HG03095 (cell line): Measurements from ENCODE around the gene DHCR7.

Experiments
- ATAC-seq: cut with Tn5 transposase; IDR thresholded peaks from one replicate; pipeline ENCODE4 v1.9.1; 2021; ENCODE audit warnings: moderate library complexity; ENCODE audit not compliant: unreplicated experiment

Gene DHCR7

GRCh38 chr11:71481101-71481960 lies 33.1 kb upstream of the DHCR7 start:
- ATAC-seq = no peak

DNA sequence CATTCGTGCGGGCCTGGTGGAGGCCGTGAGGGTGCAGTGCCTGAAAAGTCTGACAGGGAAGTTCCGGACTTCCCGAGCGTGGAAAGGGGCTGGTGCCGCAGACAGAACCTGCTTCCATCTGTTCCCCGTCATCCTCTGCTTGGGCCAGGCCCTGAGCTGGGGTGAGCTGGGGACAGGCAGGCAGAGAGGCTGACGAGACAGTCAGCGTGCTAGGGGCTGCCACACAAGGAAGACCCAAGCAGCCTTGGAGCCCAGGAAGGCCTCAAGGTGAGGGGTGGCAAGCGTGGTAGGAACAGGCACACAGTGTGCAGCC lies 30.3 kb upstream of the DHCR7 start:
- ATAC-seq = no peak

DNA sequence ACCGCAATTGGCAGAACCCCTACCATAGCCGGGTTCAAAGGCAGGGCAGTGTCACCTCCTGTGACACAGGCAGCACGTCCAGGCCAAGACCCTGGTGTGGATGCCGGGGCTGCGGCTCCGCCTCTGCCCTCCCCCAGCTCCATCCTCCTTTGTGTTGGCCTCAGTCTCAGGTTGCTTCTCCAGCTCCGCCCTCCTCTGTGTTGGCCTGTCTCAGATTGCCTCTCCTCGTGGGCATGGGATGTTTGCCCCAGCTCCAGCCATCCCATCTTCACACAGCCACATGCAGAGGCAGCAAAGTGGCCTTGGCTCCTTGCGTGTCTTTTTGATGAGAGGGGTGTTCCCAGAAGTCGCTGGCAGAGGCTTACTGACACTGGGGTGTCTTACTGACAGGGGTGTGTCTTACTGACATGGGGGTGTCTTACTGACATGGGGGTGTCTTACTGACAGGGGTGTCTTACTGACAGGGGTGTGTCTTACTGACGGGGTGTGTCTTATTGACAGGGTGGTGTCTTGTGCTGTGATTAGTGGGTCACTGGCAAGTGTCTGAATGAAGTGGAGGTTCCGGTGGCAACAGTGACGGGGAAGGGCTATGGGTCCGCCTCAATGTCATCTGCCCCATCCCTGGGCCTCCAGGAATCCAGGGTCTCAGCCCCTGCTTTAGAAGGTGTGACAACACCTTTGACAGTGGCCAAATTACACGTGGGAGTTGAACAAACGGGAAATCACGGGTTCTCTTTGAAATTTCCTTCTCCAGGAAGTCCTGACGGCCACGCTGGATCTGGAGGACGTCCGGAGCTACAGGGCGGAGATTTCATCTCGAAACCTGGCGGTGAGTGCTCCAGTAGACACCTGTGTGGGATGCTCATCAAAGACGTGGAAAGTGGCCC lies 29.7 kb upstream of the DHCR7 start:
- ATAC-seq = no peak

GRCh38 chr11:71476926-71477640 lies 28.9 kb upstream of the DHCR7 start:
- ATAC-seq = no peak

DNA sequence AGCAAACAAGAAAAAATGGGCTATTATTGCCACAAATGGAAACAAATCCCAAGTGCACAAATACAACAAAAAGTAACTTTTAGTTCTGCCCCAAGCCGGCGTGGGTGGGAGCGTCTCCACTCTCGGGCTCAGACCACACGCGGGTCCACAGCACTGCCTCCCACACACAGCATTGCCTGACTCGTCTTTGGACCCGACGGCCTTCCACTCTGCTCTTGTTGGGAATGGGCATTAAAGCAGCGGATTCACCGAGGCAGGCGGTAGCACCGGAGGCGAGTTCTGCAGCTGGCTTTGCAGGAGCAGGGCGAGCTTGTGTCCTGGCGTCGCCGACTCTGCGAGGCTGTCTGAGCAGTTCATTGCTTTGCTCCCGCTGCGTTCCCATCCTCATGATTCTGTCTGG lies 27.8 kb upstream of the DHCR7 start:
- ATAC-seq = no peak

DNA sequence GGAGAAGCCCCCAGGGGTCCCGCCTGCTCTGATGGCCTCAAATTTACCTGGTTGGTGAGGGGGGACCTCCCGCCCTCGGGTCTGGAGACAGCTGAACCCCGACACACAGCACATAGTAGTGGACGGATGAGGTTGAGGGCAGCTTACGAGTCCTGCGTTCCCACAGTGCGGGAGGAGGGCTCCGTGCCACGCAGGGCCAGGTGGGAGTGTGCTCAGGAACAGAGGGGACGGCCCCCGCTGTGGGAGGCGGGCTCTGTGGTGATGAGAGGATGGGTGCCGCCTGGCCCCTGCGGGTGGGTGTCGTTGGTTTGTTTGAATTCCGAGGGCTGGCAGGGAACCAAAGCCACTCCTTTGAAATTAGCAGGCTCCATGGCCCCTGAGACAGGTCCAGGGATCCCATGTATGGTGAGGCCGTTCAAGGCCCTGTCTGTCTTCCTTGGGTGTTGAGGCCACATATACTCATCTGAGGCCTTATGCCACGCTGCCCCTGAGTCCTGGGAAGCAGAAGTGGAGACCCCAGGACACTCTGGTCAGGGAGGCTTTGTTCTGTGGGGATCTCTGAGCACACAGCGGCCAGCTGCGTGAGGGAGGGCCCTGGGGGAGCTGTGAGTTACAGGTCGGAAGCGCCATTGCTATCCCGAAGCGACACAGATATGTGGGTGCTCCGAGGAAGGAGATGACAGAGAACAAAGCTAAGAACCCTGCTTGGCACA lies 26.7 kb upstream of the DHCR7 start:
- no peak for ATAC-seq

- no peak for ATAC-seq
These were observed 26.1 kb upstream of the DHCR7 start for GRCh38 chr11:71474141-71474770.

GRCh38 chr11:71473793-71474080 lies 25.5 kb upstream of the DHCR7 start:
- ATAC-seq = no peak

- no peak for ATAC-seq
These were observed 25.0 kb upstream of the DHCR7 start for GRCh38 chr11:71472941-71473792.

GRCh38 chr11:71472357-71472885 lies 24.2 kb upstream of the DHCR7 start:
- no peak for ATAC-seq

- no peak for ATAC-seq
These were observed 22.8 kb upstream of the DHCR7 start for GRCh38 chr11:71470946-71471345.

DNA sequence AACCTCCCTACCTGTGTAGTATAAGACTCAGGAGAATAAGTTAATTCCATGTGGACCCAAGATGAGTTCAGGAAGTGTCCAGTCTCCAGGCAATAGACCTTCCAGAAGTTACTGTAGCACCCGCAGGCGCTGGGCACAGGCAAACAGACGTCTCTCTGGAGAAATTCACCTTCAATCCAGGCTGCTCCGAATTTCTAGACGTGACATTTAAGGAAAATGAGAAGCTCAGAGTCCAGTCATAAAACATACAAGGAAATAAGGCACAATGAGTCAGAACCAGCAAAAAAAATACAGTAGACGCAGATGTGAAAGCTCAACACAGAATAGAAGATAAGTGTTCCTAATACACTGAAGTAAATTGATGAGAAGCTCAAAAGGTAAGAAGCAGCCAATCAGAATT lies 19.0 kb upstream of the DHCR7 start:
- ATAC-seq = no peak

- ATAC-seq = no peak
These were observed 18.2 kb upstream of the DHCR7 start for GRCh38 chr11:71466358-71466757.

- no peak for ATAC-seq
These were observed 16.9 kb upstream of the DHCR7 start for GRCh38 chr11:71465054-71465453.

DNA sequence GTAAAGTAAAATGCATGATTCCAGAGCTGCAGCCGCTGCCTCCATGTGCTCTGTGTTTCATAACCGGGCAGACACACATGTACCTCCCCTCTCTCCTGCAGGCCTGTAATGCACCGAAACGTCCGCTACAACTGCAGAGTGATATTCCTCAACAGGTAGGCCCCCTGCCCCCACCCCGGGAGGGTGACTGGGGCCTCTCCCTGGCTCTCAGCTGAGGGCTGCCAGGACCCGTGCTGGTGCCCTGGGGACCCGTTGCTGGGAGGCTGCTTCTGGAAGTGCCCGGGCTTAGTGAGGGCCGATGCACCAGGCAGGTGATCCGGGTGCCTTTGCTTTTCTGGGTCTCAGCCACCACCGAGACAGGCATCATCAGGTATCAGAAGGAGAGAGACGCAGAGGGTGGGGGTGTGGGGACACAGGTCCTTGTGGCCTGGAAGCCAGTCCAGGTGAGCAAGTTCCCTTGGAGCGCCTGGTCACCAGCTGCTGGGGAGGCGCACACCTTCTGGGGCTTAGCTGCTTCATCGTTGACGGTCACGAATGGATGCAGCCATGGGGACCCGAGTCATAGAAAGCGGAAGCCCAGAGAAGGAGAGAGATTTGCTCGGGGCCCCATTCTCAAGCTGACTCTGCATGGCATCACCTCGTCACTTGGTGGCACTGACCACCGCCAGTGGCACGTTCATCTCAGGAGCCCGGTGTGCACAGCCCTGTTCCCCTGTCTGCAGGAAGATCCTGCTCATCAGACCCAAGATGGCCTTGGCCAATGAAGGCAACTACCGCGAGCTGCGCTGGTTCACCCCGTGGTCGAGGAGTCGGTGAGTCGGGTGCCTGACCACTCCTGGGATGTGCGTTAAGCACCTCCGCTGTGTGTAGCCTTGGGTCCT lies 15.4 kb upstream of the DHCR7 start:
- ATAC-seq = no peak

DNA sequence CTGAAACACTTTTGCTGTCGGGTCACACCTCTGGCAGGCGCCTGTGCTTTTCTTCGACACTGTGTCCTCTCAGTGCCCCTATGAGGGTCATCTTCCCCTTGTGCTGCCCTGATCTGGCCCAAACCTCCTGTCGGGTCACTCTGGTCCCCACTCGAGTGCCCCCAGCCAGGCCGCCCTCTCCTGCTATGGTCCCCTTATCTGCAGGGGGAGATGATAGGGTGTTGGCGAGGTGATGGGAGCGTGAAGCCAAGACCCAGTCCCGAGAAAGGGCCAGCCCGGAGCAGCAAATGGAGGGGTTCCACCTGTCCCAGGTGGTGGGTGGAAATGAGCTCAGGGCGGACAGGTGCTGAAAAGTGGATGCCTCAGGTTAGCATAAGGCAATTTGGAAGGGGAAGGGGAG lies 14.5 kb upstream of the DHCR7 start:
- no peak for ATAC-seq

DNA sequence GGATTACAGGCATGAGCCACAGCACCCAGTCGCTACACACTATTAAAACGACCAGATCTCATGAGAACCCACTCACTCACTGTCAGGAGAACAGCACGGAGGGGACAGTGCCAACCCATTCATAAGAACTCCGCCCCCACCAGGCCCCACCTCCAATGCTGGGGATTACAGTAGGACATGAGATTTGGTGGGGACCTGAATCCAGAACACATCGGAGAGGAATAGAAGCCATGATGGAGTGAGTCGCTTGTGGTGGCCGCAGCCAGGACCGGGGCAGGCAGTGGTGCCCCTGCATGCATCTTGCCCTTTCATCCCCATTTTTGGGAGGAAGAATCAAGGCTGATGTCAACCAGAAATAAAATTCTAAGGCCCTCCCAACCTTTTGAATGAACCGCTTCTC lies 13.5 kb upstream of the DHCR7 start:
- ATAC-seq = no peak

GRCh38 chr11:71459767-71460320 lies 11.7 kb upstream of the DHCR7 start:
- ATAC-seq = no peak
